ENCODE data around the gene ABO.
"Not testable (repeated sequence)": the region's sequence is repeated elsewhere in the genome, so short reads cannot be mapped to it uniquely, and the experiment has no call there.

ABO gene

GRCh38 chr9:133286523-133286922 is 11.5 kb upstream of the ABO start:
- no peak for DNase-seq

GRCh38 chr9:133285252-133285775 is 10.3 kb upstream of the ABO start:
- no peak for DNase-seq

GRCh38 chr9:133284362-133284761 is 9.4 kb upstream of the ABO start:
- no peak for DNase-seq

DNA sequence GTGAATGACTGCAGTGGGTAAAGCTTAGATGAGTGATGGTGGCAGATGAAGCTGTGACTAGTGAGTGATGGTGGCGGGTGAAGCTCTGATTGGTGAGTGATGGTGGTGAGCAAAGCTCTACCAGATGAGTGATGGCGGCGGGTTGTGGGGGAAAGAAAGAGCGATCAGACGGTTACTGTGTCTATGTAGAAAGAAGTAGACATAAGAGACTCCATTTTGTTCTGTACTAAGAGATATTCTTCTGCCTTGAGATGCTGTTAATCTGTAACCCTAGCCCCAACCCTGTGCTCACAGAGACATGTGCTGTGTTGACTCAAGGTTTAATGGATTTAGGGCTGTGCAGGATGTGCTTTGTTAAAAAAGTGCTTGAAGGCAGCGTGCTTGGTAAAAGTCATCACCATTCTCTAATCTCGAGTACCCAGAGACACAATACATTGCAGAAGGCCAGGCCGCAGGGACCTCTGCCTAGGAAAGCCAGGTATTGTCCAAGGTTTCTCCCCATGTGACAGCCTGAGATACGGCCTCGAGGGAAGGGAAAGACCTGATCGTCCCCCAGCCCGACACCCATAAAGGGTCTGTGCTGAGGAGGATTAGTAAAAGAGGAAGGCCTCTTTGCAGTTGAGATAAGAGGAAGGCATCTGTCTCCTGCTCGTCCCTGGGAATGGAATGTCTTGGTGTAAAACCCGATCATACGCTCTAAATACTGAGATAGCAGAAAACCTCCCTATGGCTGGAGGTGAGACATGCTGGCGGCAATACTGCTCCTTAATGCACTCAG is 8.4 kb upstream of the ABO start:
- DNase-seq: not testable (repeated sequence)

GRCh38 chr9:133282464-133283238 is 7.7 kb upstream of the ABO start:
- no peak for DNase-seq

DNA sequence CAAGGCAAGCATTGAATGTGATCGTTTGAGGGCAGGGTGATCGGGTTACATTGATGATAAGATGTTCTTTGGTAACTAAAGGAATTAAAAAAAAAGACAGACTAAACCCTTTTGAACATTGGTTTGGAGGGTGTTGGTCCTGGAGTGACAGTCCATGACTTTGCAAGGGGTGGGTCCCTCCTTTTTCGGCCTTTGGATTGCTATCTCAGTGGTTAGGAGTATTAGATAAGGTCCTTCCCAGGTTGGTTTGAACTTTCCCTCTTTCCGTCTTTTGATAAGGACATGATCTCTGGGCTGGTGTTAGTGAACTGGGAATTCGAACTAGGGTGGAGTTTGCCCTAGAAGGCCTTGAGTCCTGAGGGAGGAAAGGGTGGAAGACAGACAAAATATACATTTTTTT is 5.4 kb upstream of the ABO start:
- no peak for DNase-seq

DNA sequence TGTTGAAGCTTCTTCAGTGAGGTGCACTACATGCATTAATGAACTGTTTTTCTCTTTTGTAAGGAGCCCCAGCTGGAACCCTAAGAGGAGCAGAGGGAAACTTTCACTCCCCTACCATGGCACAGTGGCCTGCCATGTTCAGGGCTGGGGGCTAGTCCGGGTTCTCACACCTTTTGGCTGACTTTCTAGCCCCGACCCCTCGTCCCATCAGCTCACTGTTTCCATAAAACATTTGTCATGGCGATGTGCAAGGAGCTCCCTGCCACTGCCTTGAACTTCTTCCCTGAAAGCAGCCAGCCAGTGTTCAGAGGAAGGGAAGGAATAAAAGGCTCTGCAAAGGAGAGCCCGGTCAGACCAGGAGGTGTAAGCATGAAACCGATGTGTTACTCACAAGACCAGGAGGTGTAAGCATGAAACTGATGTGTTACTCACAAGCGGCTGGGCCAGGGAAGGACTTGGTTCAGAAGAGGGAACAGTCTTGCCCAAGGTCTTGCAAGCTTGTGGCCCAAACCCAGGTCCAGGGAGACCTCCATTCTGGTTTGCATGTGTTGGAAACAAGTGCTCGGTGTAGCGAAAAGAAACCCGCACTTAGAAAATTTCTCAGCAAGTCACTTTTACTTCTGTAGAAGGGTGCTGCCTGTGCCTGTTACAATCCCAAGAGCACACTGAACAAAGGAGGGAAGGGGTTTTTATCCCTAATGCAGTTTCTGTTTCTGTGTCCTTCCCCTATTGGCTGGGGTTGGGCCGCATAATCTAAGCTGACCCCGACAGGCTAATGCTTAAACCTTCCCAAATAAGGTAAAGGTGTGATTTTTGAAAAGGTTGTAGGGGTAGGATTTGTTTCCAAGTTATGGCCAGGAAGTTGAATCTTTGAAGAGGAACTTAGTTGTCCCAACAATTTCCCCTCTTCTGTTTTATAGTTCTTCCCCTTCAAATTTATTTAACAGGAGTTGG is 3.4 kb upstream of the ABO start:
- DNase-seq: no peak

DNA sequence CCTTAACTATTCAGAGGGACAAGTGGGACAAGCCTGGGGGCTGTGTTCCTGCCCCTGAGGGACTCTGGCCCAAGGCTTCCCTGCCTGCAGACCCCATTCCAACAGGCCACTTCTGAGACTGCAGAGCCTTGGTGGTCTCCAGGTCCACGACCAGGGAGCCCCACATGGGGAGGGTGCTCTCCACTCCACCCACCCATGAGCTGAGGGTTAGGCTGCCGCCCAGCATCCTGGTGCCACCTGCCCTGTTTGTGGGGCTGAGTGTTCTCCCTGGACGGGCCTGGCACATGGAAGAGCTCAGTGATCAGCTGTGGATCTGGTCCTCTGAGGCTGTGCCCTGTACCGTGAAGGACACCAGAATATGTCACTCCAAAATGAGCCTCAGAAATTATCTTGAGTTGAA is 2.5 kb upstream of the ABO start:
- DNase-seq: no peak

- no peak for DNase-seq
Measured at GRCh38 chr9:133276923-133277322, 1.9 kb upstream of the ABO start.

GRCh38 chr9:133276001-133276884 is 1.2 kb upstream of the ABO start:
- DNase-seq: no peak

DNA sequence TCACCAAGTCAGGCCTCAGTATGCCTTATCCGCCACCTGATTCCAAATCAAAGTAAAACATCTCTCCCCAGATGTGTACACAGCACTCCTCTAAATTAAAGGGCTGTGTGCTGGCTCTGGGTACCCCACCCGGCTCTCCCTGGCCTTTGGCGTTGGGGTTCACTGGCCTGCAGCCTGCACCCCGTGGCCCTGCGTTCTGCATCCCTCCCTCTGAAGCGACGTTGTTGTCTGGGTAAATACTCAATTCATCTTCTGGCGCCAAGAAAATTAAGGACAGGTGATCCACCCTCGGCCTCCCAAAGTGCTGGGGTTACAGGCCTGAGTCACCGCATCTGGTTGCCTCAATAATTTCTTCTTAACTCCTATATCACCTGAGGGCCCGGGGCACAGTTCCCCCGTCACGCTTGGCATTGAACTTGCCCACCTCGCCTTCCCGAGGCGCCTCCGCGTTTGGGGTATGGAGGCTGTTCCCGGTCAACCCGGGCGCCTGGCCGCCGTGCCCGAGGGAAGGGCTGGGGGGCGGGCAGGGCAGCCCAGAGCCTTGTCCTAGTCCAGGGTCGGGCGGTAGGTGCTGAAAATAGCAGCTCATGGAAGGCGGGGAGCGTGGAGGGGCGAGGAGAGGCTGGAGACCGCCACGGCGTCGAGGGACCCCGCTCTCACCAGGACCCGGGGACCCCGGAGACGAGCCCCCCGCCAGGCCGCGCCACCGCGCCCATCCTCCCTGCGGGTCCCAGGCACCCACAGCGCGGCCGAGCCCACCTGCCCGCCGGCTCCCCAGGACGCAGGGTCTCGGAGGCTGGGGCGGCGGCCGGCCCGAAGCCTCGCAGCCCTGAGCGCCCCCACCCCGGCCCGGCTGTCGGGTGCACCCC is 531 bp downstream of the ABO start:
- DNase-seq: no peak

DNA sequence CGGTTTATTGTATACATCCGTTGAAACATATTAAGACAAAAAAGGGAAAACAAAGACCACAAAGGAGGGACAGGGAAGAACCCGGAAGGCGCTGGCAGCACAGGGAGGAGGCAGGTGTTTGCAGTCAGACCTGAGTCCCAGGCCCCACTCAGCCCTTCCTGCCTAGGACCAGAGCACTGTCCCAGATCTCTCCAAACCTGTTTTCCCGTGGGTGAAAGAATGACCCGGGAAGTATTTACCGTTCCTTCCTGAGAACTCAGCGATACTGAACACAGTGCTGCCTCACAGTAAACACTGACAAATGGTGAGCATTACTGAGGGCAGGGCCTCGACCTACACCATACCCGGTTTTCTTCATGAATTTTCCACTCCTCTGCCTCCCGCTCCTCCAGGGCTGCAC is 1.2 kb downstream of the ABO start:
- no peak for DNase-seq

DNA sequence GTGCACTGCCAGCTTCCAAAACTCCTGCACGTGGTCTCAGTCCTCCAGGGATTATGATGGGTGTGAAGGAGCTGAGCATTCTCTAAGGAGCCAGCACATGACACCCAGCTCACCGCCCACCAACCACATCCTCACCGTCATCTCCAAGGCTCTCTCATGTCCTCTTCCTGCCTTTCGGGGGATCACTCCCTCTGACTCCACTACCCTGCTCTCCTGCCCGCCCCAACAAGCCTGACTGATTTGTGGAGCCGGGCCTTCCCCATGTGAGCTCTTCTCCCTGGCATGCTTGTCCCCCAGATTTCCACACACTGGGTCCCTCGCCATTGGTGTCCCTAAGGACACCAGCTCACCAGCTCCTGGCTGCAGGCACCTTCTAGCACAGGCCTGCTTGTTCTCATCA is 1.9 kb downstream of the ABO start:
- DNase-seq: no peak

DNA sequence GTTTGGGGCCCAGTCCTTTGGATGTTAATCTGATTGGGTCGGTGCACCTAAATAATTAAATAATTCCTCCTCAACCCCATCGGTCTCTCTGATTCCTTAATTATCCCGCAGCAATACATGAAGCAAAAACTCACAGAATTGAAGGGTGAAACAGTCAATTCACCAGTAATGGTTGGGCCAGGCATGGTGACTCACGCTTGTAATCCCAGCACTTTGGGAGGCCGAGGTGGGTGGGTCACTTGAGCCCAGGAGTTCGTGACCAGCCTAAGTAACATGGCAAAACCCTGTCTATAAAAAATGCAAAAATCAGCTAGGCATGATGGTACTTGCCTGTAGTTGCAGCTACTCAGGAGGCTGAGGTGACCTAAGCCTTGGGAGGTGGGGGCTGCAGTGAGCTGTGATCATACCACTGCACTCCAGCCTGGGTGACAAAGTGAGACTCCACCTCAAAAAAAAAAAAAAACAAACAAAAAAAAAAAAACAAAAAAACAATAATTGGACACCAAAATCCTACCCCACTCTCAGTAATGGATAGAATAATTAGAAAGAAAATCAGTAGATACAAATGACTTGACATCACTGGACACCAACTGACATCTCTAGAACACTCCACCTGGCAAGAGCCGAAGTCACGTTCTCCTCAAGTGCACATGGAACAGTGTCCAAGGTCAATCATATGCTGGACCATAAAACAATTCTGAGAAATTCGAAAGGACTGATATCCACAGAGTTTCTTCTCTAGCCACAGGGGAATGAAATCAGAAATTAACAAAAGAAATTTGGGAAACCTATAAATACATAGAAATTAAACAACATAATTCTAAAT is 5.3 kb downstream of the ABO start:
- DNase-seq: no peak

GRCh38 chr9:133269136-133269535 is 5.9 kb downstream of the ABO start:
- not testable (repeated sequence) for DNase-seq

DNA sequence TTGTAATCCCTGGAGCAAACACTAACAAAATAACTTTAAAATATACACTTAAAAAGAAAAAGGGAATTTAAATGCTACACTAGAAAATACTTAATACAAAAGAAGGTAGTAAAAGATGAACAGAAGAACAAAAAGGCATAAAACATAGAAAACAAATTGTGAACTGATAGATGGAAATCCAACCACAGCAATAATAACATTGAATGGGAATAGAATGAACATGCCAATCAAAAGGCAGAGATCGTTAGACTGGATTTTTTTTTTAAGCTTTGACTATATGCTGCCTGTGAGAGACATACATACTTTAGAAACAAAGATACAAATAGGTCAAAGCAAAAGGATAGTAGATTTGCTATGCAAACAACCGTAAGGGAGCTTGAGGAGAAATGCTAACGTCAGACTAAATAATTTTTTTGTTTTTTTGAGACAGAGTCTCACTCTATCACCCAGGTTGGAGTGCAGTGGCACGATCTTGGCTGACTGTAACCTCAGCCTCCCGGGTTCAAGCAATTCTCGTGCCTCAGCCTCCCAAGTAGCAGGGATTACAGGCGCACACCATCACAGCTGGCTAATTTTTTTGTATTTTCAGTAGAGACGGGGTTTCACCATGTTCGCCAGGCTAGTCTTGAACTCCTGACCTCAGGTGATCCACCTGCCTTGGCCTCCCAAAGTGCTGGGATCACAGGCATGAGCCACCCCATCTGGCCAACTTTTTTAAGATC is 6.5 kb downstream of the ABO start:
- DNase-seq: no peak

DNA sequence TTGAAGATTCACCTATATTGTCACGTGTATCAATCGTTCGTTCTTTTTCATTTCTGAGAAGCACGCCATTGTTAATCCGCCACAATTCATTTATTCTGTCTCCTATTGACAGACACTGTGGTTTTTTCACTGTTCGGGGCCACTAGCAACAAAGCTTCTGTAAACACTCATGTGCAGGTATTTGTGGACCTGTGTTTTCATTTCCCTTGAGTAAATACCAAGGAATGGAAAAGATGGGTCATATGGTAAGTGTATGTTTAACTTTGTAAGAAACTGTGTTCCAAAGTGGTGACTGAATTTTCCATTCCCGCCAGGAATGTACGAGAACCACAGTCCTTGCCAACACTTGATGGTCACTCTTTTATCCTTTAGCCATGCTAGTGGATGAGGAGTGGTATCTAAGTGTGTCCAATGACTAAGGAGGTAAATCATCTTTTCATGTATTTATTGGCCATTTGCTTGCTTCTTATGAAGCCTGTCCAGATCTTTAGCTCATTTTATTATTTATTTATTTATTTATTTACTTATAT is 10.7 kb downstream of the ABO start:
- DNase-seq: no peak

GRCh38 chr9:133263557-133263956 is 11.4 kb downstream of the ABO start:
- DNase-seq: no peak

- no peak for DNase-seq
Measured at GRCh38 chr9:133262226-133262625, 12.8 kb downstream of the ABO start.

Measured in activated CD4-positive, alpha-beta T cell treated with anti-CD3 and anti-CD28 coated beads, Interleukin-2, amount 50 U/mL, for 48 hours (primary cell).